Mucosa of stomach (tissue), 1 donor: ENCODE results near the gene CHKA.

Source experiments
- H3K27me3 ChIP-seq: one replicate; pipeline ENCODE4 v1.7.0; 2013; ENCODE audit warnings: mild to moderate bottlenecking, low read length; ENCODE audit not compliant: control insufficient read depth, insufficient read depth
- H3K36me3 ChIP-seq: one replicate; pipeline ENCODE4 v1.7.0; 2013; ENCODE audit warnings: low read length; ENCODE audit not compliant: control insufficient read depth, insufficient read depth
- H3K4me1 ChIP-seq: one replicate; pipeline ENCODE4 v1.7.0; 2013; ENCODE audit warnings: mild to moderate bottlenecking, low read length; ENCODE audit not compliant: control insufficient read depth, insufficient read depth
- H3K4me3 ChIP-seq: one replicate; pipeline ENCODE4 v1.7.0; 2013; ENCODE audit warnings: low read length
- H3K9ac ChIP-seq: one replicate; pipeline ENCODE4 v1.7.0; 2013; ENCODE audit warnings: mild to moderate bottlenecking, low read length, moderate library complexity
- H3K9me3 ChIP-seq: one replicate; pipeline ENCODE4 v1.7.0; 2013; ENCODE audit warnings: mild to moderate bottlenecking, low read length, moderate library complexity; ENCODE audit not compliant: control insufficient read depth
- donor health status: Pancreatic carcinoma.

Gene CHKA

DNA sequence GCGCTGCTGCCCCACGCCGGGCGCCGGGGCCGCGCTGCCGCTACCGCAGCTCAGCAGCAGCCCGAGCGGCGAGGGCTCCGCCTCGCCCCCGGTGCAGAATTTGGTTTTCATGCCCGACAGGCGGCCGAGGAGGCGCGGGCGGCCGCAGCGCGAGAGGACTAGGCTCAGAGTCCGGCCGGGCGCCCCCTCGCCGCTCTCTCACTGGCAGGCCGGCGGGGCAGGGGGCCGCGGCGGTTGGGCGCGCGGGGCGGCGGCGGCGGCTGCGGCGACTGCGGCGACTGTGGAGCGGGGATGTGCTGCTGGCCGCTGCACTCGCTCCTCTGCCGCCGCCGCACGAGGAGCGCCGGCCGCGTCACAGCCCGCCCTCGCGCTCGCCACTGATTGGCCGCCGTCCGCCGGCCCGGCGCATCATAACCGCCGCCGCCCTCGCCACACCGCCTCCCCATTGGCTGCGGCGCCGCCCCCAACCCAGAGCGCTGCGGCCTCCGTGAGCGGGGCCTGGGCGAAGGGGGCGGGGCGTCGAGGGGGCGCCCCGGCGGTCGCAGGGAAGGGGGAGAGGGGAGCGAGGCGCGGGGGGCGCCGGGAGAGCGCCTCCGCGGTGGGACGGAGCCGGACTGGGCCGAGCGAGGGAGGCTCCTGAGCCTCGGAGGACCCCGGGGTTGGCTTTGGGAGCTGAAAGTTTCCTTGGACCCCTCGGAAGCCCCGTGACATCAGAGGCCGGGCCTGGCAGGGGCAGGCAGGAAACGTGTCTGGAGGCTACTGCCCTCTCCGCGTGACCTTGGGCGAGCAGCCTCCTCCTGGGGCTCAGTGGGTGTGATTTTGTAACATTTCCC lies at the start of gene CHKA:
Gene CHKA (minus strand): TSS at position 322 of the 833 bp plus-strand sequence. CDS start 211 bp downstream, at position 111.
- H3K27me3 ChIP-seq: no peaks in the 10 kb centered on the region
- H3K9ac ChIP-seq: peak within 1 kb of the TSS; percentile 88
- peaks cover 52% of the 10 kb centered on the region for H3K4me1 ChIP-seq
- H3K4me3 ChIP-seq: peak within 1 kb of the TSS; percentile 40
- H3K9me3 ChIP-seq: no peaks in the 10 kb centered on the region
- no peaks in the 10 kb centered on the region for H3K36me3 ChIP-seq

DNA sequence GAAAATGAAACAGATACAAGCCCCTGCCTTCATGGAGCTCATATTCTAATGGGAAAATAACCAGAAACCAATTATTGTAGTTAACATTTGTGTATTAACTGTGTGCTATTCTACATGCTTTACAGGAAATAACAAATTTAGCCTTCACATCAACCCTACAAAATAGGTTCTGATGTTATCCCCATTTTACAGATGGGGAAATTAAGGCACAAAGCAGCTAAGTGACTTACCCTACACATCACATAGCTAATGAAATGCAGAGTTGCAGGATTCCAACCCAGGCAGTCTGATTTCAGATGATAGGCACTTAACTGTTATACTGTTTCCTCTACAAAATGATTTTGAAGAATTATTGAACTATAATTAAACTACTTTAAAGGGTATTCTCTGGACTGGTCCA lies 48.3 kb upstream of the CHKA start:
- H3K9me3 ChIP-seq: no peaks in the 10 kb centered on the region
- H3K4me3 ChIP-seq: no peak overlapping the region
- peaks cover 13% of the 10 kb centered on the region for H3K36me3 ChIP-seq
- peaks cover 4% of the 10 kb centered on the region for H3K4me1 ChIP-seq
- H3K27me3 ChIP-seq: no peaks in the 10 kb centered on the region
- H3K9ac ChIP-seq: no peak overlapping the region

DNA sequence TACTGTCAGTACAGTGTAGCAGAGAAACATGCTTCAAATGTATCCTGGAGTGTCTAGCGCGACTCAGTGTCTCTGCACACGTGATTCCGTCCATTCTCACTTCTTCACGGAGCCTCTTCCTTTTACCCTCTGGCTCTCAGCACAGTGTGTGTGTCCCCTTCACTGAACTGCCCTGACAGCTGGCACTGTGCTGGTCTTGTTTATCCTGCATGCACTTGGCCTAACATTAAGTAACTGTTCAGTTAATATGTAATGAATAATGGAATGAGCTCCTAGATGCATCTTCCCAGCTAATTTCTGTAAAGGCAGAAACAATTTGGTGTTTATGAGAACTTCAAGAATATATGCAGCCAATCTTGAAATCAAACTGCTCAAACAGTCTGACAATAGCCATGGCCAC lies 47.5 kb upstream of the CHKA start:
- Histone ChIP-seq H3K9ac (no peak overlapping the region), H3K36me3 (peaks cover 13% of the 10 kb centered on the region), H3K9me3 (no peaks in the 10 kb centered on the region), H3K4me1 (peaks cover 4% of the 10 kb centered on the region), H3K27me3 (no peaks in the 10 kb centered on the region), H3K4me3 (no peak overlapping the region)

DNA sequence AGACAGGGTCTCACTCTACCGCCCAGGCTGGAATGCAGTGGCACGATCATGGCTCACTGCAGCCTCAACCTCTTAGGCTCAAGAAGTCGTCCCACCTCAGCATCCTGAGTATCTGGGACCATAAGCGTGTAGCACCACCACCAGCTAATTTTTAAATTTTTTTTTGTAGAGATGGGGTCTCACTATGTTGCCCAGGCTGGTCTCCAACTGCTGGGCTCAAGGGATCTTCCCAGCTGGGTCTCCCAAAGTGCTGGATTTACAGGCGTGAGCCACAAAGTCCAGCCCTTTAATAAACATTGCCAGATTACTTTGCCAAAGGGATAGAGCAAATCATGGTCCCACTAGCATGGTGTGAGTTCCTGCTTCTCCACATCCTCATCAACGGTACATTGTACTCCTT lies 46.3 kb upstream of the CHKA start:
- Histone ChIP-seq H3K4me1 (peaks cover 4% of the 10 kb centered on the region), H3K4me3 (no peak overlapping the region), H3K27me3 (no peaks in the 10 kb centered on the region), H3K36me3 (peaks cover 13% of the 10 kb centered on the region), H3K9me3 (no peaks in the 10 kb centered on the region), H3K9ac (no peak overlapping the region)

DNA sequence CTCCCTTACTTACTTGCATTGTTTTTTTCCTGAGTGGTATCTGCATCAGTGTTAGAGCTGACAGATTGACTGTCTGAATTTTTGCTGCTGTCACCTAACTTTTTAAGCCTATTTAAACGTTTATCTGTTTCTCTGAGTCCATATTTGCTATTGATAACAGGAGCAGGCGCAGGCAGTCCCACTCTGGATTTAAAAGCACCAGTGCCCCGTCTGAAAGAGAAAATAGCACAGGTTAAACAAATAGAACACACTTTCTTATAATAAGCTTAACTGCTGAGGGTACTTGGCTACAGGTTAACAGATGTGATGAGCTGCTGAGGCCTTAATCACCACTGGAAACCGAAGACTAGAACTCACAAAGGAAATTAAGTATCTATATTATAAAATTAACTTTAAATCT lies 45.8 kb upstream of the CHKA start:
- Histone ChIP-seq H3K27me3 (no peaks in the 10 kb centered on the region), H3K4me3 (no peak overlapping the region), H3K36me3 (peaks cover 13% of the 10 kb centered on the region), H3K9me3 (no peaks in the 10 kb centered on the region), H3K4me1 (peaks cover 4% of the 10 kb centered on the region), H3K9ac (no peak overlapping the region)

DNA sequence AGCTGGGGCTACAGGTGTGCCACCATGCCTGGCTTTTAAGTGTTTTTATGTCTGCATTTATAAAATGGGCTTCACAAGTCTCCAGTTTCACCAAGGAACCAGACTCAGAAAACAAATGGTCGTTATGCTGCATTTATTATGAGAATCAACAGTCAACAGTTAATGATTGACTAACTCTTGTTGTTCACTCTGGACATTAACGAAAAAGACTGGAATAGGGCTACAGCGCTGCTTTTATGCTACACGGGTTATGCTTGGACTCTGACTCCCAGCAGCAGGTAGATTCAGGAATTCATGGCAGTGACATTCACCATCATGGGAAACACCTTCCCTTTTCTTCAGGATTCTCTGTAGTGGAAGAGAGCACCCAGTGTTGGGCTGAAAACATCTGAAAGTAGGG lies 44.4 kb upstream of the CHKA start:
- Histone ChIP-seq H3K36me3 (peaks cover 13% of the 10 kb centered on the region), H3K27me3 (no peaks in the 10 kb centered on the region), H3K4me1 (peaks cover 4% of the 10 kb centered on the region), H3K4me3 (no peak overlapping the region), H3K9ac (no peak overlapping the region), H3K9me3 (no peaks in the 10 kb centered on the region)

DNA sequence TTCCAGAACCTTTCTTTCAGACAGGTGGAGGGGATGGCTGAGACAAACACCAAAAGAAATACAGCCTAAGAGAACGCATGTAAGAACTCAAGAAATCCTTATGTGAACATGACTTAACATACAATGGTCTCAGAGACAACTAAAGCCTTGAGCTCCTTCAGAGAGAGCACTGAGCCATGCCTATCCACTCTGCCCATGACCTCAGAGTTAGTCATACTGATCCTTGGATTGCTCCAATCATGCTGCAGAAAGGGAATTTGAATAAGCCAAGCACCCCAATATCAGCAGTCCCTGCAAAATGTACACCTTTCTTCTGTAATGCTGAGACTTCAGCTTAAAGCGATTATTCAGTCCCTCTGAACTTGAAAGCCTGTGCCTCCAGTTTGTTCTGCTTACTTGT lies 43.2 kb upstream of the CHKA start:
- no peaks in the 10 kb centered on the region for H3K9me3 ChIP-seq
- H3K9ac ChIP-seq: no peak overlapping the region
- peaks cover 4% of the 10 kb centered on the region for H3K4me1 ChIP-seq
- H3K36me3 ChIP-seq: peaks cover 4% of the 10 kb centered on the region
- no peaks in the 10 kb centered on the region for H3K27me3 ChIP-seq
- no peak overlapping the region for H3K4me3 ChIP-seq

DNA sequence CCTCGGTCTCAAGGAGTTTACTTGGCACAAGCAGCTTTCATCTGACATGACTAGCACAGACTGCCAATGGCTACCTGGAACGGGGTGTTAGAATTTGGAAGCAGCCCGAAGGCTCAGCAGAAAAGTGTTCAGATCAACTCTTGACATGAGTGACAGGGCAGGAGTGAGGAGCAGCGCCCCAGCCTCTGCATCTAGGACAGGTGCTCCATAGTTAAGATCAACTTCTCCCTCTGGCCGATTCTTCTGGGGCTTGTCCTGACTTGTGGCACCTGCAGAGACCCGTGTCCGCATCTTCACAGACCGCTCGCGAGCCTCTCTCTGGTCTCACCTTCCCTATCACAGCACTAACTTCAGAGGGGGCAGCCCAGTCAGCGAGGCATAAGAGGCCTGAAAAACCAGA lies 42.5 kb upstream of the CHKA start:
- no peaks in the 10 kb centered on the region for H3K27me3 ChIP-seq
- no peaks in the 10 kb centered on the region for H3K9me3 ChIP-seq
- peaks cover 4% of the 10 kb centered on the region for H3K4me1 ChIP-seq
- H3K36me3 ChIP-seq: no peaks in the 10 kb centered on the region
- H3K4me3 ChIP-seq: no peak overlapping the region
- no peak overlapping the region for H3K9ac ChIP-seq

DNA sequence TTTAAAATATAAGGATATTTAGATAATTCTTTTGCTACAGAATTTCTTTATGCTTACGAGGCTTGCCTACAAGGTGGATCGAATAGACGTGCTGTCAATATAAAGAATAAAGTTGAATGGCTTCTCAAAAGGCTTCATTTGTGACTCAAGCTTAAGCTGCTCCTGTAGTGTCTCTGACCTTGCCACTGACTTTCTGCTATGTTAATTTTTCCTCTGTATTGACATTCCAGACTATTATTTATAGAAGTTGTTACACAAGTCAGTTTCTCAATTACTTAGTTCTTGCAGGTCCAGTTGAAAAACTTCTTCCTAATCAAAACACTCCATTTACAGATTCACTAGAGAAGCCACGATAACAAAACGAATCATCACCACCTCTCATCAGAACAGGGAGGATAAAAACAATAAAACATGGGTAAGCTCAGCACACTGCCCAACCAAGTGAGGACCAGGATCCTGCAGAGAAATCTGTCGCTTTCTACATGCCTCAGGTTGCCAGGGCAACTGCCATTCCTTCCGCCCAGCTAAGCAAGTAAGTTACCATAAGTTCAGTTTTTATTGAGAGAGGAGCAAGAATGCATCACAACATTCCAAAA lies 39.0 kb upstream of the CHKA start:
- Histone ChIP-seq H3K4me3 (no peak overlapping the region), H3K9ac (no peak overlapping the region), H3K9me3 (no peaks in the 10 kb centered on the region), H3K27me3 (no peaks in the 10 kb centered on the region), H3K36me3 (no peaks in the 10 kb centered on the region), H3K4me1 (no peaks in the 10 kb centered on the region)

DNA sequence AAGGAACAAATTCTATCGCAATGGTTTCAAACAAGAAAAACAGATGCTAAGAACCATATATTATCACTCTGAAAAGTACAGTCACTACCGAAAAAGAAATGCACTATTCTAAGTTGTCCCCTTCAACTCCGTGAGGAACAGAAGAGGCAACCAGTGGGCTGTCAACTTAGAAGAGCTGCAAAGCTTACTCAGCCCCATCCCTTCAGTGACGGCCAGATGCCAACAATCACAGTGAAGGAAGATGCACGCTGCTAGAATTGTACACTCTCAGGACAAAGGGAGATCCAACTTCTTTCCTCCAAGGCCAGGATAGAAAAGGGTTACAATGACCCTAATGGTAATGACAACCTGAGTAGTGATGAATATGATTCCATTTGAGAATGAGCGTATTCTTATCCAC lies 38.5 kb upstream of the CHKA start:
- no peak overlapping the region for H3K4me3 ChIP-seq
- no peaks in the 10 kb centered on the region for H3K27me3 ChIP-seq
- H3K9me3 ChIP-seq: no peaks in the 10 kb centered on the region
- no peak overlapping the region for H3K9ac ChIP-seq
- H3K4me1 ChIP-seq: no peaks in the 10 kb centered on the region
- no peaks in the 10 kb centered on the region for H3K36me3 ChIP-seq

DNA sequence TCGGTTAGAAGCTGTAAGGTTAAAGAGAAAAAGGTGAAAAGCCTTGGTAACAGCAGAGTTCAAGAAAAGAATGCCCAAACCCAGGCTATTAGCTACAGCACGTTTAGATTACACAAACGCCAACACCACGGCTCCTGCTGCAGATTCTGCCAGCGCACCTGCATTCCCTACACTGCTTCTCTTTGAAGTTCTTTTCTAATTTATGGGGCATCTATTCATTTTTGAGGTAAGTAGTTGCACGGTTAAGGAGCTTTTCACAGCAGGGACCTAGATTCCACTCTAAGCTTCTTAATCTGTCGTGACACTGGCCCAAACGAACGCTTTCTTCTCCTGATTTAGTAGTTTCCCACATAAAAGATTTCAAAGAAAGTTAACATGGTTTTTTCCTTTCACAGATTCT lies 38.0 kb upstream of the CHKA start:
- Histone ChIP-seq H3K36me3 (no peaks in the 10 kb centered on the region), H3K9me3 (no peaks in the 10 kb centered on the region), H3K4me3 (no peak overlapping the region), H3K4me1 (no peaks in the 10 kb centered on the region), H3K9ac (no peak overlapping the region), H3K27me3 (no peaks in the 10 kb centered on the region)

DNA sequence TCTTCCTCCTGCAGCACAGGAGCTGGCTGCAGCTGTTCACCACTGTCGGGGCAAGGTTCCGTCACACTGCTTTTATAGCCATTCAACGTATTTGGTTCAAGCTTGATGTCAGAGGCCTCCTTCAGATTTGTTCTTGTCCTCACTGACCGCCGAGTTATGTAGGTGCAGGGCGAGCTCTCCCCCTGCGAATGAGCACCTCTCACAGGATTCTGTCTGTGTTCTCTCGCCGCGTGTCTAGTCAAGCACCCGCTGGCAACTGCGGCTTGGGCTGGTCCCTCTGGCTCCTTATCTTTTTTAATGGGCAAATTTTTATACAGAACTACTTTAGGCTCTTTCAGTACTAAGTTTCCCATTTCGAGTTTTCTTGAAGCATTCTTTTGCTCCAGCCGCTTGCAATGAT lies 37.4 kb upstream of the CHKA start:
- H3K4me1 ChIP-seq: no peaks in the 10 kb centered on the region
- H3K9ac ChIP-seq: no peak overlapping the region
- no peak overlapping the region for H3K4me3 ChIP-seq
- H3K36me3 ChIP-seq: no peaks in the 10 kb centered on the region
- no peaks in the 10 kb centered on the region for H3K27me3 ChIP-seq
- no peaks in the 10 kb centered on the region for H3K9me3 ChIP-seq
